Bronchial epithelial cell (primary cell): ENCODE data around the gene NME7. TPM values are rescaled to one million over a fixed set of nuclear protein-coding genes. Genes with fewer than 3 reads are reported as not detected.
A peak's percentile ranks its signal among the peaks of the same experiment; 100 is the strongest.

Source experiments
- DNase-seq: peaks from one replicate; pipeline ENCODE4 v3.0.0-alpha.2; 2010; ENCODE audit warnings: low read depth
- FAIRE-seq: peaks from 2 replicates; lab custom pipeline; 2011; peaks lifted over from hg19 to GRCh38; lab: Jason Lieb, UNC
- H3K27me3 ChIP-seq: 2 replicates; pipeline ENCODE4 v1.5.1; 2011; ENCODE audit warnings: low read length; ENCODE audit not compliant: control insufficient read depth, insufficient read depth
- H3K36me3 ChIP-seq: 2 replicates; pipeline ENCODE4 v1.5.1; 2011; ENCODE audit warnings: low read length; ENCODE audit not compliant: control insufficient read depth, insufficient read depth
- H3K4me3 ChIP-seq: 2 replicates; pipeline ENCODE4 v1.5.1; 2011; ENCODE audit warnings: mild to moderate bottlenecking, low read depth, low read length, control low read depth
- total RNA-seq: library from RNA; depleted of rRNA; stranded (reverse); fragments of >200 nt; gene quantifications from 2 replicates; pipeline ENCODE4 v1.2.1, GENCODE V29; 2014
- TF ChIP-seq, protein P1 (sequence below): IDR thresholded peaks from 2 replicates; pipeline ENCODE4 v1.5.1; 2011; ENCODE audit warnings: mild to moderate bottlenecking, moderate library complexity, low read length, control low read depth, inconsistent platforms; ENCODE audit not compliant: insufficient read depth, severe bottlenecking

The NME7 gene
- total RNA-seq, 1 donor from 2014 or later = 11.6 TPM

DNA sequence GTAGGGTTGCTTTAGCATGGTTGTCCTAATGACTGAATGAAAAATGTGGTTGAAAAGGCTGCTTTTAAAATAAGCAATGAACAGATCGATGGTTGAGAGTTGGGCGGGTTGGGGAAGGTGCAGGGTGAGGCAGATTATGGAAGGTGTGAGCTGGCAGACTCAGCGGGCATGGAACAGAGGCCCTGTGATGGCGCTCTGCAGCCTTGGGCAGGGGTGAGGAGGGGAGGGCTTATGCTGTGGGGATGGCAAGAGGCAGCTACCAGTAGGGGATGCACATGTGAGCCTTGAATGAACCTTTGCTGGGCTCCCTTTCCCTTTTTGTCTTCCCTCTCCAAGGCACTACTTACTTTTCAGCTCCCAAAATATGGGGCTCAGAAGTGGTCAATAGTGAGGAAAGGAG lies 230.2 kb downstream of the NME7 start:
- H3K4me3 ChIP-seq = no peak overlapping the region

DNA sequence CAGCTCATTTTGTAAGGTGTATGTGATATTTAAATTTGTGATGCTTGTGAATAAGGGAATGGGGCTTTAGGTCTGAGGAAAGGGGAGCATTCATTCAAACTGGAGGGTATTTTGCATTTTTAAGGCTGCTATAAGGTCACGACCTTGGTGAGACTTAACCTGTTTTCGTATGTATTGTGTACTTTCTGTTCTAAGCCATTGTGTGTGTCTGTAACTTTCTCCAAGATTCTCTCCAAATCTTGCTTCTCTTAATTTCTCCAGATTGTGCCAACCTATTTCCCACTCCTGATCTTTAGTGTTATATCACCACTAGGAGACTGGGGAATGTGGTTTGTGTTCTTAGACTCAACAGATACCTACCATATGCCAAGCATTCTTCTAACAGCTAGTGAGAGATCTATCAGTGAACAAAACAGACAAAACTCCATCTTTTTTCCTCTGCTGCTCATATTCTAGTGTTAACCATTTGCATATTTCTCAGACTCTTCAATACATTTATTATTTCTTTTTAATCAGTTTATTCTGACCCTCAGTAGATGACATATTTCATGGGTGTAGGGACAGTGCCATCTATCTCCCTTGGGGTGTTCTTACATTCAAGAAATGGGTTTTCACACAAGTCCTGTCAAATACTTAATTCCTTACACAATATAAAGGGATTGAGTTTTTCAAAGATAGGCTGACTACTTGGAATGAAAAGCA lies 233.6 kb downstream of the NME7 start:
- Histone ChIP-seq H3K36me3 (no peaks in the 10 kb centered on the region), H3K27me3 (no peaks in the 10 kb centered on the region), H3K4me3 (no peak overlapping the region)
- FAIRE-seq (no peak), DNase-seq (peak; percentile 31)
- TF ChIP-seq, protein P1, sequence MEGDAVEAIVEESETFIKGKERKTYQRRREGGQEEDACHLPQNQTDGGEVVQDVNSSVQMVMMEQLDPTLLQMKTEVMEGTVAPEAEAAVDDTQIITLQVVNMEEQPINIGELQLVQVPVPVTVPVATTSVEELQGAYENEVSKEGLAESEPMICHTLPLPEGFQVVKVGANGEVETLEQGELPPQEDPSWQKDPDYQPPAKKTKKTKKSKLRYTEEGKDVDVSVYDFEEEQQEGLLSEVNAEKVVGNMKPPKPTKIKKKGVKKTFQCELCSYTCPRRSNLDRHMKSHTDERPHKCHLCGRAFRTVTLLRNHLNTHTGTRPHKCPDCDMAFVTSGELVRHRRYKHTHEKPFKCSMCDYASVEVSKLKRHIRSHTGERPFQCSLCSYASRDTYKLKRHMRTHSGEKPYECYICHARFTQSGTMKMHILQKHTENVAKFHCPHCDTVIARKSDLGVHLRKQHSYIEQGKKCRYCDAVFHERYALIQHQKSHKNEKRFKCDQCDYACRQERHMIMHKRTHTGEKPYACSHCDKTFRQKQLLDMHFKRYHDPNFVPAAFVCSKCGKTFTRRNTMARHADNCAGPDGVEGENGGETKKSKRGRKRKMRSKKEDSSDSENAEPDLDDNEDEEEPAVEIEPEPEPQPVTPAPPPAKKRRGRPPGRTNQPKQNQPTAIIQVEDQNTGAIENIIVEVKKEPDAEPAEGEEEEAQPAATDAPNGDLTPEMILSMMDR = peak; percentile 16

More for the DNA sequence above, 230.2 kb downstream of the NME7 start:
- no peaks in the 10 kb centered on the region for H3K27me3 ChIP-seq
- no peak for DNase-seq
- TF ChIP-seq, protein P1 = no peak
- H3K36me3 ChIP-seq = no peaks in the 10 kb centered on the region
- no peak for FAIRE-seq

DNA sequence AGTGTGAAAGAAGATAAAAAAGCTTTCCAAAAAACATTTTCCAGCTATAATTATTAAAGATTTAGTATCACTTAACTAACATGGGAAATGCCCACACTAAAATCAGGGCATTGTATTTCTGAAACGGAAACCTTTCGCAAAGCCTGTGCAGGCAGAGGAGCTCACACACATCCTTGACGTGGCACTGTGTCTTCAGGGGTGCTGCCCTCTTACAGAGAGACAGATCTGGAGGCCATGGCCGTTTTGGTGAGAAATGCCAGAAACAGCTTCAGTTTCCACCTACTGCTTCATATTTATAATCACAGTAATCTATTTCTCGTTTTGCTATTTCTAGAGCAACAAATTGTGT lies 234.4 kb downstream of the NME7 start:
- FAIRE-seq (no peak), DNase-seq (no peak)
- no peaks in the 10 kb centered on the region for H3K36me3 ChIP-seq
- TF ChIP-seq, protein P1 = no peak
- no peaks in the 10 kb centered on the region for H3K27me3 ChIP-seq
- H3K4me3 ChIP-seq = no peak overlapping the region

DNA sequence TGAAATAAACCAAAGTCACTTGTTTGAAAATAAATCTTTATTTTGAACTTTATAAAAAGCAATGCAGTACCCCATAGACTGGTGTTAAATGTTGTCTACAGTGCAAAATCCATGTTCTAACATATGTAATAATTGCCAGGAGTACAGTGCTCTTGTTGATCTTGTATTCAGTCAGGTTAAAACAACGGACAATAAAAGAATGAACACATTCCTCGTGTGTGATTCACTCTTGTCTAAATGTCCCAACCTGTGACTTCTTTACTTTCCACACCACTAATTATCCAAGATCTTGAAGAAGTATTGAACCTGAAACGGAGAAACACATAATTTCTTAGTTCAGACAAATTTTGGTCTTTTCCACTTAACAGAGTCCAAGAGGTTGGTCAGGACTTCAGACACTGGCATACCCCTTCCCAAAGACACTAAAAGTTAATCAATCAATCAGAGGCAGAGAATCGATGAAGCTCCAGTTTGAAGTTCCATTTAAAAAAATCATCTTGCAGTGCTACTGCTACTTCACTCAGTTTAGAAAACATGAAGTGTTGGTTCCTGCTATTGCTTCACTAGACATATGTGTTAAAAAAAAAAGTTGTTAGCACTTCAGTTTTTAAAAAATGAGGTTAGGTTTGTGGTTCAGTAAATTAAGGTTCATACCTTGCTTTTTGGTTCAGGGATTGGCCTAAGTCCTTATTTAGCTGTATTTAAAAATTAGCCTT lies 234.9 kb downstream of the NME7 start:
- Histone ChIP-seq H3K4me3 (no peak overlapping the region), H3K27me3 (no peaks in the 10 kb centered on the region), H3K36me3 (no peaks in the 10 kb centered on the region)
- peak; percentile 63 for DNase-seq
- FAIRE-seq = no peak
- TF ChIP-seq, protein P1 = no peak

DNA sequence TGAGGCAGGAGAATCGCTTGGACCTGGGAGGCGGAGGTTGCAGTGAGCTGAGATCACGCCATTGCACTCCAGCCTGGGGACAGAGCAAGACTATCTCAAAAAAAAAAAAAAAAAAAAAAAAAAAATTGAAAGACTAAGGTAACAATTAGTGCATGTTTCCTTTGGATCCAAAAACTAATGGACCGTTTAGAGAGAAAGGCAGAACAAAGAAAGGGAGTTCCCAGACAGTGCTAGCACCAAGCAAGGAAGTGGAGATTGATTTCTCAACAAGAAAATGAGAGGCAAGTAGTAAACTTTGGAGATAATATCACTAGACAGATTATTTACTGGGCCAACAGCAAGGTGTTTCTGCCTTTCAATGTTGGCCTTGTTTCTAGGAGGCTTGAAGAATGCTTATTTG lies 236.9 kb downstream of the NME7 start:
- TF ChIP-seq, protein P1 = no peak
- H3K36me3 ChIP-seq = peaks cover 6% of the 10 kb centered on the region
- H3K27me3 ChIP-seq = no peaks in the 10 kb centered on the region
- H3K4me3 ChIP-seq = no peak overlapping the region
- FAIRE-seq (no peak), DNase-seq (no peak)
